ENCODE measurements around the gene GALNT16.
A peak's percentile ranks its signal among the peaks of the same experiment; 100 is the strongest.
"Not testable (repeated sequence)": the region's sequence is repeated elsewhere in the genome, so short reads cannot be mapped to it uniquely, and the experiment has no call there.

The GALNT16 gene

GRCh38 chr14:69259527-69260189 lies at the start of gene GALNT16:
Gene GALNT16 (plus strand): TSS chr14:69260158. CDS start chr14:69260291, 133 bp downstream.
- peak; percentile 36 for DNase-seq (ENCODE audit: low spot score)

GRCh38 chr14:69214393-69214792 lies 45.6 kb upstream of the GALNT16 start:
- no peak for DNase-seq (ENCODE audit: low spot score)

GRCh38 chr14:69217663-69218062 lies 42.3 kb upstream of the GALNT16 start:
- DNase-seq (ENCODE audit: low spot score), result not testable (repeated sequence)

- no peak for DNase-seq (ENCODE audit: low spot score)
Measured at GRCh38 chr14:69224946-69225345, 35.0 kb upstream of the GALNT16 start.

GRCh38 chr14:69226178-69226577 lies 33.8 kb upstream of the GALNT16 start:
- DNase-seq (ENCODE audit: low spot score), result no peak

GRCh38 chr14:69226736-69227135 lies 33.2 kb upstream of the GALNT16 start:
- DNase-seq (ENCODE audit: low spot score), result no peak

- DNase-seq (ENCODE audit: low spot score), result no peak
Measured at GRCh38 chr14:69231486-69231885, 28.5 kb upstream of the GALNT16 start.

- no peak for DNase-seq (ENCODE audit: low spot score)
Measured at GRCh38 chr14:69232388-69232787, 27.6 kb upstream of the GALNT16 start.

- DNase-seq (ENCODE audit: low spot score), result no peak
Measured at GRCh38 chr14:69234106-69234505, 25.9 kb upstream of the GALNT16 start.

- DNase-seq (ENCODE audit: low spot score), result no peak
Measured at GRCh38 chr14:69235708-69236107, 24.2 kb upstream of the GALNT16 start.

GRCh38 chr14:69237142-69237541 lies 22.8 kb upstream of the GALNT16 start:
- no peak for DNase-seq (ENCODE audit: low spot score)

GRCh38 chr14:69237584-69237983 lies 22.4 kb upstream of the GALNT16 start:
- no peak for DNase-seq (ENCODE audit: low spot score)

- DNase-seq (ENCODE audit: low spot score), result no peak
Measured at GRCh38 chr14:69238883-69239282, 21.1 kb upstream of the GALNT16 start.

GRCh38 chr14:69240527-69241173 lies 19.3 kb upstream of the GALNT16 start:
- DNase-seq (ENCODE audit: low spot score), result no peak

- peak; percentile 22 for DNase-seq (ENCODE audit: low spot score)
Measured at GRCh38 chr14:69241577-69241976, 18.4 kb upstream of the GALNT16 start.

GRCh38 chr14:69242311-69243224 lies 17.4 kb upstream of the GALNT16 start:
- DNase-seq (ENCODE audit: low spot score), result peak; percentile 73

GRCh38 chr14:69244946-69245345 lies 15.0 kb upstream of the GALNT16 start:
- no peak for DNase-seq (ENCODE audit: low spot score)

- no peak for DNase-seq (ENCODE audit: low spot score)
Measured at GRCh38 chr14:69246331-69246730, 13.6 kb upstream of the GALNT16 start.

- DNase-seq (ENCODE audit: low spot score), result no peak
Measured at GRCh38 chr14:69247676-69248440, 12.1 kb upstream of the GALNT16 start.

GRCh38 chr14:69249603-69250002 lies 10.4 kb upstream of the GALNT16 start:
- DNase-seq (ENCODE audit: low spot score), result no peak

GRCh38 chr14:69252851-69253250 lies 7.1 kb upstream of the GALNT16 start:
- no peak for DNase-seq (ENCODE audit: low spot score)

GRCh38 chr14:69259168-69259526 lies 811 bp upstream of the GALNT16 start:
- DNase-seq (ENCODE audit: low spot score), result no peak

Measured in SW480 (cell line).